B cell (primary cell): ENCODE measurements around the gene SLC25A10. TPM values are rescaled to one million over a fixed set of nuclear protein-coding genes. Genes with fewer than 3 reads are reported as not detected.

Experiments used
- ATAC-seq: fragments of 200-7000 bp; cut with Tn5 transposase; one replicate; pipeline ENCODE4 v1.10.0; 2021; ENCODE audit warnings: low read depth, mild to moderate bottlenecking, moderate number of reproducible peaks, moderate library complexity
- CTCF ChIA-PET: fragments of 350-600 bp; sonication (Branson Sonifier 250); formaldehyde crosslinking; loops from one replicate; lab custom pipeline; 2021; ENCODE audit warnings: antibody characterized with exemption, inconsistent platforms; lab: Charles Lee
- POLR2A ChIA-PET: fragments of 350-600 bp; sonication (Branson Sonifier 250); formaldehyde crosslinking; loops from one replicate; lab custom pipeline; 2021; ENCODE audit warnings: antibody characterized with exemption; lab: Charles Lee
- DNase-seq: peaks from one replicate; pipeline ENCODE4 v3.0.0; 2013
- H2AFZ ChIP-seq: 2 replicates; pipeline ENCODE4 v1.6.1; 2012; ENCODE audit warnings: mild to moderate bottlenecking, low read depth, low read length; ENCODE audit not compliant: insufficient read depth, poor library complexity, severe bottlenecking
- H3K27ac ChIP-seq, 2 donors: 1 replicate in 1 of 2; 2 replicates in 1 of 2; pipeline ENCODE4 v1.5.1; 2012 to 2013; ENCODE audit warnings: low read length in 2 of 2, mild to moderate bottlenecking in 2 of 2, moderate library complexity in 1 of 2
- H3K27me3 ChIP-seq, 4 experiments: fragments of 200-600 bp in 1 of 4; sonication (generic) in 1 of 4; replicated peaks in 1 of 4; 1 replicate in 2 of 4; 2 replicates in 2 of 4; pipeline versions ENCODE4 v1.6.1 to v1.7.0; 2013 to 2016; ENCODE audit warnings: low read length in 3 of 4, mild to moderate bottlenecking in 2 of 4, mixed read lengths in 1 of 4, moderate library complexity in 1 of 4; ENCODE audit not compliant: insufficient read depth in 4 of 4, control insufficient read depth in 3 of 4; ENCODE audit errors: control extremely low read depth in 1 of 4
- H3K36me3 ChIP-seq, 2 experiments: replicated peaks in 1 of 2; 1 replicate in 1 of 2; 2 replicates in 1 of 2; pipeline versions ENCODE4 v1.6.1 to v1.7.1; 2013; ENCODE audit warnings: low read length in 1 of 2; ENCODE audit not compliant: insufficient read depth in 2 of 2, control insufficient read depth in 1 of 2; ENCODE audit errors: control extremely low read depth in 1 of 2, extremely low read depth in 1 of 2
- H3K4me1 ChIP-seq, 2 donors: fragments of 200-600 bp in 1 of 2; sonication (generic) in 1 of 2; 1 replicate in 1 of 2; 2 replicates in 1 of 2; pipeline versions ENCODE4 v1.5.1 to v1.6.1; 2013 to 2017; ENCODE audit warnings: low read length in 2 of 2; ENCODE audit not compliant: control insufficient read depth in 2 of 2, insufficient read depth in 2 of 2
- H3K4me2 ChIP-seq: replicated peaks from 2 replicates; pipeline ENCODE3; 2012; ENCODE audit warnings: mild to moderate bottlenecking, low read depth, low read length; ENCODE audit not compliant: poor library complexity, severe bottlenecking
- H3K4me3 ChIP-seq, 5 experiments: fragments of 200-600 bp in 1 of 5; sonication (generic) in 1 of 5; 1 replicate in 3 of 5; 2 replicates in 2 of 5; pipeline versions ENCODE4 v1.5.1 to v1.7.0; 2011 to 2016; ENCODE audit warnings: low read length in 4 of 5, mild to moderate bottlenecking in 4 of 5, low read depth in 2 of 5, control low read depth in 1 of 5, moderate library complexity in 1 of 5; ENCODE audit not compliant: insufficient read depth in 1 of 5; ENCODE audit errors: control extremely low read depth in 1 of 5, extremely low read depth in 1 of 5
- H3K79me2 ChIP-seq: fragments of 200-600 bp; sonication (generic); one replicate; pipeline ENCODE4 v1.6.0; 2016; ENCODE audit warnings: low read length; ENCODE audit not compliant: control insufficient read depth, insufficient read depth
- H3K9ac ChIP-seq: fragments of 200-600 bp; sonication (generic); 2 replicates; pipeline ENCODE4 v1.6.1; 2017; ENCODE audit warnings: mild to moderate bottlenecking, low read length, moderate library complexity
- H3K9me3 ChIP-seq, 3 donors: one replicate each; pipeline versions ENCODE4 v1.6.1 to v1.7.1; 2013; ENCODE audit warnings: low read length in 2 of 3; ENCODE audit not compliant: control insufficient read depth in 2 of 3, insufficient read depth in 1 of 3; ENCODE audit errors: control extremely low read depth in 1 of 3
- H4K20me1 ChIP-seq: 2 replicates; pipeline ENCODE4 v1.6.0; 2012; ENCODE audit warnings: mild to moderate bottlenecking, low read length; ENCODE audit not compliant: insufficient read depth, control insufficient read depth, poor library complexity, severe bottlenecking
- H3K27ac Mint-ChIP-seq: one replicate; pipeline ENCODE4 v1.8.0; 2021; ENCODE audit warnings: mixed read lengths
- H3K27me3 Mint-ChIP-seq: one replicate; pipeline ENCODE4 v1.8.0; 2021; ENCODE audit warnings: mixed read lengths
- H3K4me1 Mint-ChIP-seq: one replicate; pipeline ENCODE4 v1.8.0; 2021; ENCODE audit warnings: mixed read lengths
- H3K4me3 Mint-ChIP-seq: one replicate; pipeline ENCODE4 v1.8.0; 2021; ENCODE audit warnings: mixed read lengths
- H3K9me3 Mint-ChIP-seq: one replicate; pipeline ENCODE4 v1.8.0; 2022; ENCODE audit warnings: mixed read lengths; ENCODE audit not compliant: insufficient read depth
- EZH2 ChIP-seq: IDR thresholded peaks from 2 replicates; pipeline ENCODE4 v1.6.1; 2012; ENCODE audit warnings: borderline replicate concordance, low read depth, mild to moderate bottlenecking, moderate library complexity, low read length; ENCODE audit not compliant: insufficient read depth, poor library complexity, severe bottlenecking
- WGBS: methylation state at CpG from one replicate; pipeline ENCODE4 v1.1.5; 2013; ENCODE audit warnings: missing lambda C conversion rate; ENCODE audit not compliant: insufficient coverage; 5-methylcytosine and 5-hydroxymethylcytosine counted together
- intact Hi-C: fragments of 100-400 bp; cut with micrococcal nuclease; formaldehyde crosslinking; loops from one replicate; pipeline ENCODE4 v1.10.0; 2022
- polyA plus RNA-seq: library from polyadenylated mRNA; depleted of rRNA; stranded (reverse); fragments of >200 nt; gene quantifications from 2 replicates; pipeline ENCODE4 v1.2.3, GENCODE V29; 2012
- total RNA-seq, 2 donors: library from RNA; stranded (reverse); fragments of 120-200 nt in 1 of 2; gene quantifications; 1 replicate in 1 of 2; 2 replicates in 1 of 2; pipeline versions ENCODE4 v1.2.3 to v1.2.4, GENCODE V29; 2013 to 2022
- TF ChIP-seq, protein P1 (sequence below): fragments of 200-600 bp; IDR thresholded peaks from one replicate; pipeline ENCODE4 v1.8.0; 2022; ENCODE audit warnings: antibody characterized with exemption, mild to moderate bottlenecking

Gene SLC25A10
- total and polyA plus RNA-seq, 2 donors (not counting 1 experiment from before 2014, with no cell fraction given) = 3.9 to 5.0 TPM

DNA sequence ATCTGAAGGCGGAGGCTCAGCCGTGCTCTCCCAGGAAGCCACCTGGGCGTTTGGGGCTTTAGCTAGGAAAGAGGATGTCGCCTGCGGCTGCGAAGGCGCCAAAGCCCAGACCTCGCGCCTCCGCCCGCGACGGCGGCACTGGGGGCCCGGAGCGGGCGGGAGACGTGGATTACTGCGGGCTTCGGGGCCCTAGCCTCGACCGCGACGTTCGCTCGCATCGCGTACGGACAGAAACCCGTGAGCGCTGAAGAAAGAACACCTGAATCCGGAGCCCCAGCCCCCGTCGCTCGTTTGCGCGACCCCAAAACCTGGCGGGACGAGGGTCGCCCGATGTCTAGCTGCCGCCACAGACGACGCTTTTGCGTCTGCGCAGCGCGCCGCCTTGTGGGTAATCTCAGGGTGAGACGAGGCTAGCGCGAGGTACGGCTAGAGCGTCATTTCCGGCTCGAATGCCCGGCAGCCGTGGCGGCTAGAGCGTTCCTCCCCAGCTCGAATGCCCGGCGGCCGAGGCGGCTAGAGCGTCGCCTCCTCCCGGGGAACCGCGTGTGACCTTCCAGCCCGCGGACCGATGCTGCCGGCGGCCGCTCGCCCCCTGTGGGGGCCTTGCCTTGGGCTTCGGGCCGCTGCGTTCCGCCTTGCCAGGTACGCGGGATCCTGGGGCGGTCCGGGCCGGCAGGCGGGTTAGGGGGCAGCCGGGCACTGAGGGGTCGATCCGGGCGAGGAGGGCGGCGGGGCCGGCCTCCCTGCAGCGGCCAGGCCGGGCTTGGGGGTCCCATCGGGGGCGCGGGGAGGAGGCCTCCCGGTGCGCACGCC, 8.9 kb upstream of the SLC25A10 start, which contains the start of gene MRPL12:
Gene MRPL12 (plus strand): TSS at position 434 of the 813 bp plus-strand sequence. CDS start 135 bp downstream, at position 569.
- peaks cover 24 to 32% of the 10 kb centered on the region in 2 donors for H3K4me1 ChIP-seq
- Mint-ChIP-seq H3K9me3 (no peaks in the 10 kb centered on the region), H3K4me3 (peak within 1 kb of the TSS; percentile 90), H3K4me1 (peaks cover 33% of the 10 kb centered on the region), H3K27ac (peak within 1 kb of the TSS; percentile 91), H3K27me3 (no peaks in the 10 kb centered on the region)
- no peaks in the 10 kb centered on the region for H3K27me3 ChIP-seq
- intact Hi-C loops = loop anchor here (1.0 kb wide), 5 partner anchors 9 to 188 kb away; partner anchors contain the start of genes ALYREF, ANAPC11, ARL16 and CCDC137
- no peaks in the 10 kb centered on the region for H3K9me3 ChIP-seq
- peak within 1 kb of the TSS; percentile 100 for H3K4me2 ChIP-seq
- peak within 1 kb of the TSS; percentile 57 to 97 for H3K27ac ChIP-seq
- H3K36me3 ChIP-seq = peaks cover 0 to 29% of the 10 kb centered on the region in 2 experiments
- H3K4me3 ChIP-seq = peak within 1 kb of the TSS; percentile 45 to 98 (median 68)
- CTCF ChIA-PET = interaction anchor here (0.6 to 1.2 kb wide), 3 partner anchors 8 to 158 kb away, joined by 3 to 4 read pairs (median 3); partner anchors contain the start of gene P4HB
- H3K9ac ChIP-seq = peak within 1 kb of the TSS; percentile 97
- H4K20me1 ChIP-seq = peaks cover 27% of the 10 kb centered on the region
- WGBS = under 1% methylated on average over 102 of the region's 102 CpGs
- DNase-seq (peak; percentile 94), ATAC-seq (peak; percentile 95)
- no peak for TF ChIP-seq EZH2
- TF ChIP-seq, protein P1, sequence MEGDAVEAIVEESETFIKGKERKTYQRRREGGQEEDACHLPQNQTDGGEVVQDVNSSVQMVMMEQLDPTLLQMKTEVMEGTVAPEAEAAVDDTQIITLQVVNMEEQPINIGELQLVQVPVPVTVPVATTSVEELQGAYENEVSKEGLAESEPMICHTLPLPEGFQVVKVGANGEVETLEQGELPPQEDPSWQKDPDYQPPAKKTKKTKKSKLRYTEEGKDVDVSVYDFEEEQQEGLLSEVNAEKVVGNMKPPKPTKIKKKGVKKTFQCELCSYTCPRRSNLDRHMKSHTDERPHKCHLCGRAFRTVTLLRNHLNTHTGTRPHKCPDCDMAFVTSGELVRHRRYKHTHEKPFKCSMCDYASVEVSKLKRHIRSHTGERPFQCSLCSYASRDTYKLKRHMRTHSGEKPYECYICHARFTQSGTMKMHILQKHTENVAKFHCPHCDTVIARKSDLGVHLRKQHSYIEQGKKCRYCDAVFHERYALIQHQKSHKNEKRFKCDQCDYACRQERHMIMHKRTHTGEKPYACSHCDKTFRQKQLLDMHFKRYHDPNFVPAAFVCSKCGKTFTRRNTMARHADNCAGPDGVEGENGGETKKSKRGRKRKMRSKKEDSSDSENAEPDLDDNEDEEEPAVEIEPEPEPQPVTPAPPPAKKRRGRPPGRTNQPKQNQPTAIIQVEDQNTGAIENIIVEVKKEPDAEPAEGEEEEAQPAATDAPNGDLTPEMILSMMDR = peak; percentile 36
- POLR2A ChIA-PET = interaction anchor here (0.7 to 1.8 kb wide), 7 partner anchors 10 to 816 kb away, joined by 3 to 10 read pairs (median 3); partner anchors contain the start of genes ARL16, FOXK2, HGS and MCRIP1
- H2AFZ ChIP-seq = peak within 1 kb of the TSS; percentile 90
- H3K79me2 ChIP-seq = peaks cover 46% of the 10 kb centered on the region
